ENCODE data around the gene LNPEP. TPM values are rescaled to one million over a fixed set of nuclear protein-coding genes. Genes with fewer than 3 reads are reported as not detected.

The LNPEP gene
- total and polyA plus RNA-seq, 2 of the 4 experiments (the other 2 are of a cell fraction): 3.6 to 27.4 TPM

DNA sequence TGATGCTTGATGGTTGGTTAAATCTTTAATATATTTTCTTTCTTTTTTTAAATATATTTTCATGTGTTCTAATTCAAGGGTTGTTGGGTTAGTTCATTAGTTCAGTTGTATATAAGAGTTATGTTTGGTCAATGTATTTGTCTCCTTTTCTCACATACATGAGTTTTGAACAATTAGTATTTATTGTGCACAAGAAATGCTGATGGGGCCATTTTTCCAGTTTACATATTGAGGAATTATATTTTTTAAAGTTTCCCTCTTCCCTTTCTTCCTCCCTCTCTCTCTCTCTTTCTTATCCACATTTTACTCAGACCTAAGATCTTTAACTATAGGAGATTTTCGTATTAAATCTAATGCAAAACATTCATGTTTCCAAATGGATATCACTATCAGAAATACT lies 74.0 kb downstream of the LNPEP start:
- no peak overlapping the region for H3K9ac ChIP-seq (ENCODE audit: low read depth, low read length)

More for the DNA sequence above, 74.0 kb downstream of the LNPEP start:
- Histone ChIP-seq H3K9me1 (ENCODE audit: insufficient read depth, low read length) (peaks cover 3% of the 10 kb centered on the region; the same call in 1 of the 2 replicates), H3K18ac (ENCODE audit: low read depth, low read length) (no peak overlapping the region), H2AK9ac (replicated peaks; ENCODE audit: low read depth, low read length, poor library complexity) (no peak overlapping the region), H3K23ac (ENCODE audit: low read depth, low read length) (no peak overlapping the region), H3K56ac (ENCODE audit: extremely low read depth, insufficient read depth, low read length) (no peak overlapping the region), H3K14ac (replicated peaks; ENCODE audit: low read depth, low read length) (no peak overlapping the region), H4K20me1 (ENCODE audit: insufficient read depth, low read length) (no peaks in the 10 kb centered on the region), H4K5ac (ENCODE audit: low read depth, low read length) (no peak overlapping the region), H2BK15ac (ENCODE audit: low read depth, low read length) (no peak overlapping the region), H3K27me3 (ENCODE audit: control insufficient read depth, insufficient read depth, low read length) (no peaks in the 10 kb centered on the region), H3K4me3 (ENCODE audit: insufficient read depth, low read depth, low read length) (no peak overlapping the region), H3K9me3 (ENCODE audit: control insufficient read depth, insufficient read depth, low read length) (no peaks in the 10 kb centered on the region), H3K4me2 (ENCODE audit: low read depth, low read length) (no peak overlapping the region), H3K36me3 (ENCODE audit: control insufficient read depth, insufficient read depth, low read length) (0 out of 2 replicates have a peak, but pooled peaks cover 3% of the 10 kb centered on the region), H2AK5ac (ENCODE audit: low read depth, low read length) (no peak overlapping the region), H3K27ac (ENCODE audit: insufficient read depth, low read length) (no peak overlapping the region), H2BK5ac (ENCODE audit: low read depth, low read length, poor library complexity, severe bottlenecking) (no peak overlapping the region), H2BK20ac (ENCODE audit: low read depth, low read length) (no peak overlapping the region), H3K4ac (ENCODE audit: low read depth, low read length) (no peak overlapping the region), H4K8ac (ENCODE audit: low read depth in 2 of 2, low read length in 2 of 2) (no peak overlapping the region), H3K4me1 (ENCODE audit: control insufficient read depth, insufficient read depth, low read length) (no peaks in the 10 kb centered on the region), H2BK120ac (ENCODE audit: low read depth, low read length) (no peak overlapping the region), H3K79me1 (ENCODE audit: low read depth in 1 of 2, low read length in 2 of 2) (no peaks in the 10 kb centered on the region), H2AFZ (replicated peaks; ENCODE audit: low read length, poor library complexity) (no peak overlapping the region), H4K91ac (ENCODE audit: insufficient read depth, low read depth, low read length) (no peak overlapping the region)
- intact Hi-C loops (cut with micrococcal nuclease) (no loop called here), in situ Hi-C loops (cut with MboI; ENCODE audit: low sequenced_read_pairs) (no loop called here), dilution Hi-C loops (cut with HindIII; ENCODE audit: low sequenced_read_pairs, unreplicated experiment) (no loop called here)
- CTCF ChIA-PET: no interaction called here
- DNase-seq: no peak
- BruUV-seq (replicated peaks): no TSS peak
- ATAC-seq (ENCODE audit: low read depth): no peak
- POLR2A ChIA-PET (ENCODE audit: unreplicated experiment): no interaction called here
- WGBS, 2 experiments (ENCODE audit: extremely low coverage in 2 of 2, insufficient read length in 1 of 2): no CpG with 5 or more reads among the region's 1 CpG
- TF ChIP-seq MAFK (IDR thresholded peaks at IDR 0.05; ENCODE audit: low read depth, low read length) (peak; percentile 61), RCOR1 (IDR thresholded peaks at IDR 0.05; ENCODE audit: insufficient replicate concordance, low read length) (no peak)
